ENCODE measurements around the gene PTTG1IP2. TPM values are rescaled to one million over a fixed set of nuclear protein-coding genes. Genes with fewer than 3 reads are reported as not detected.

PTTG1IP2 gene
- total and polyA plus RNA-seq, 10 of the 15 experiments (the other 5 are each of a cell fraction or from before 2014, with no cell fraction given), result not detected

DNA sequence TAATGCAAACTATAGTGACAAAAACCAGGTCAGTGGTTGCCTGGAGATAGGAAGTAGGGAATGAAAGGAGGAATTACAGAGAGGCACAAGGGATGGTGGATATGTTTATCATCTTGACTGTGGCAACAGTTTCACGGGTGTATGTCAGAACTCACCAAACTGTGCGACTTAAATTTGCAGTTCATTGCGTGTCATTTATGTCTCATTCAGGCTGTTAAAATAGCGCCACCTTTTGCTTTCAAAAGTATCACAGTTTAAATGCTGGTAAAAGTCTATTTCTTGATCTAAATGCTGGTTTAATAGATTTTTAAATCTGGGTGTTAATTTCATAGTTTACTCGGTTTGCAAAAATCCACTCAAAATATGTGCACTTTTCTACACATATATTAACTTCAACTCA, 51.0 kb downstream of the PTTG1IP2 start:
- no peak overlapping the region for H3K9ac ChIP-seq (ENCODE audit: control insufficient read depth, insufficient read depth, low read length)
- H3K4me3 ChIP-seq, result no peak overlapping the region
- TF ChIP-seq RAD21 (IDR thresholded peaks at IDR 0.05; ENCODE audit: insufficient read depth, low read depth, low read length), result 0 out of 2 replicates have a peak, but pooled peaks have one; percentile 9
- no peak for TF ChIP-seq ZNF24 (IDR thresholded peaks at IDR 0.05)
- TF ChIP-seq, protein P1, sequence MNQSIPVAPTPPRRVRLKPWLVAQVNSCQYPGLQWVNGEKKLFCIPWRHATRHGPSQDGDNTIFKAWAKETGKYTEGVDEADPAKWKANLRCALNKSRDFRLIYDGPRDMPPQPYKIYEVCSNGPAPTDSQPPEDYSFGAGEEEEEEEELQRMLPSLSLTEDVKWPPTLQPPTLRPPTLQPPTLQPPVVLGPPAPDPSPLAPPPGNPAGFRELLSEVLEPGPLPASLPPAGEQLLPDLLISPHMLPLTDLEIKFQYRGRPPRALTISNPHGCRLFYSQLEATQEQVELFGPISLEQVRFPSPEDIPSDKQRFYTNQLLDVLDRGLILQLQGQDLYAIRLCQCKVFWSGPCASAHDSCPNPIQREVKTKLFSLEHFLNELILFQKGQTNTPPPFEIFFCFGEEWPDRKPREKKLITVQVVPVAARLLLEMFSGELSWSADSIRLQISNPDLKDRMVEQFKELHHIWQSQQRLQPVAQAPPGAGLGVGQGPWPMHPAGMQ (IDR thresholded peaks at IDR 0.05; ENCODE audit: borderline replicate concordance), result no peak
- TF ChIP-seq, protein P2, sequence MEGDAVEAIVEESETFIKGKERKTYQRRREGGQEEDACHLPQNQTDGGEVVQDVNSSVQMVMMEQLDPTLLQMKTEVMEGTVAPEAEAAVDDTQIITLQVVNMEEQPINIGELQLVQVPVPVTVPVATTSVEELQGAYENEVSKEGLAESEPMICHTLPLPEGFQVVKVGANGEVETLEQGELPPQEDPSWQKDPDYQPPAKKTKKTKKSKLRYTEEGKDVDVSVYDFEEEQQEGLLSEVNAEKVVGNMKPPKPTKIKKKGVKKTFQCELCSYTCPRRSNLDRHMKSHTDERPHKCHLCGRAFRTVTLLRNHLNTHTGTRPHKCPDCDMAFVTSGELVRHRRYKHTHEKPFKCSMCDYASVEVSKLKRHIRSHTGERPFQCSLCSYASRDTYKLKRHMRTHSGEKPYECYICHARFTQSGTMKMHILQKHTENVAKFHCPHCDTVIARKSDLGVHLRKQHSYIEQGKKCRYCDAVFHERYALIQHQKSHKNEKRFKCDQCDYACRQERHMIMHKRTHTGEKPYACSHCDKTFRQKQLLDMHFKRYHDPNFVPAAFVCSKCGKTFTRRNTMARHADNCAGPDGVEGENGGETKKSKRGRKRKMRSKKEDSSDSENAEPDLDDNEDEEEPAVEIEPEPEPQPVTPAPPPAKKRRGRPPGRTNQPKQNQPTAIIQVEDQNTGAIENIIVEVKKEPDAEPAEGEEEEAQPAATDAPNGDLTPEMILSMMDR (IDR thresholded peaks at IDR 0.05 in 2 of 3, conservative IDR thresholded peaks at IDR 0.05 in 1 of 3; ENCODE audit: control insufficient read depth in 2 of 3, extremely low read depth in 1 of 3, insufficient read depth in 1 of 3, low read depth in 3 of 3, low read length in 3 of 3), result peak; percentile 31 to 34 (median 32); a peak in 3 of 6 replicates
- TF ChIP-seq NFIC (IDR thresholded peaks at IDR 0.05; ENCODE audit: low read depth, low read length), result no peak
- intact Hi-C loops (cut with micrococcal nuclease; ENCODE audit: unreplicated experiment), result no loop called here
- peak; percentile 52 for FAIRE-seq
- H2AFZ ChIP-seq (ENCODE audit: control insufficient read depth, low read depth, low read length), result no peak overlapping the region
- H3K27me3 ChIP-seq (replicated peaks in 1 of 2; ENCODE audit: control insufficient read depth in 2 of 2, insufficient read depth in 2 of 2, low read length in 1 of 2), result no peaks in the 10 kb centered on the region
- in situ Hi-C loops (cut with MboI), result no loop called here
- DNase-seq (ENCODE audit: low read depth, low spot score), result no peak
- no TSS peak for BruUV-seq (replicated peaks)
- ChIA-PET CTCF (interaction anchor here (0.8 to 1.0 kb wide), 3 partner anchors 9 to 664 kb away, joined by 3 to 4 read pairs (median 3); no protein-coding TSS in a partner anchor), SMC1A (ENCODE audit: uncharacterized antibody, unreplicated experiment) (no interaction called here), RAD21 (ENCODE audit: unreplicated experiment) (no interaction called here), POLR2A (no interaction called here)
- H4K20me1 ChIP-seq (ENCODE audit: control insufficient read depth, insufficient read depth), result no peaks in the 10 kb centered on the region
- H3K79me2 ChIP-seq (ENCODE audit: control insufficient read depth, insufficient read depth, low read length), result no peaks in the 10 kb centered on the region
- no peaks in the 10 kb centered on the region for H3K36me3 ChIP-seq (ENCODE audit: control insufficient read depth in 2 of 2, insufficient read depth in 2 of 2, low read length in 1 of 2)
- ATAC-seq, result 0 out of 3 replicates have a peak, but pooled peaks have one; percentile 21
- WGBS (ENCODE audit: insufficient coverage, insufficient replicate concordance, low lambda C conversion rate, missing lambda C conversion rate), result 31% methylated on average over 5 of the region's 5 CpGs
- no peak overlapping the region for H3K4me2 ChIP-seq (ENCODE audit: control insufficient read depth, insufficient read depth)
- H3K27ac ChIP-seq (ENCODE audit: control insufficient read depth, insufficient read depth), result no peak overlapping the region
- H3K4me1 ChIP-seq (ENCODE audit: control insufficient read depth, insufficient read depth, low read length), result no peaks in the 10 kb centered on the region
- no peaks in the 10 kb centered on the region; the same call in 2 of the 3 replicates for H3K9me3 ChIP-seq (replicated peaks; ENCODE audit: control insufficient read depth, insufficient read depth, low read length)
